ENCODE data around the gene CD300LB.
"Not testable (repeated sequence)": the region's sequence is repeated elsewhere in the genome, so short reads cannot be mapped to it uniquely, and the experiment has no call there.

Gene CD300LB

GRCh38 chr17:74531231-74531761 is at the start of gene CD300LB:
CD300LB (minus strand) TSS chr17:74531475; CDS start chr17:74531350, 125 bp downstream.
- no peak for DNase-seq

- no peak for DNase-seq
Measured at GRCh38 chr17:74579900-74580299, 48.6 kb upstream of the CD300LB start.

- no peak for DNase-seq
Measured at GRCh38 chr17:74578979-74579378, 47.7 kb upstream of the CD300LB start.

- no peak for DNase-seq
Measured at GRCh38 chr17:74574489-74575142, 43.3 kb upstream of the CD300LB start.

- DNase-seq, result not testable (repeated sequence)
Measured at GRCh38 chr17:74573635-74574034, 42.4 kb upstream of the CD300LB start.

GRCh38 chr17:74573169-74573568 is 41.9 kb upstream of the CD300LB start:
- DNase-seq, result no peak

- DNase-seq, result no peak
Measured at GRCh38 chr17:74571621-74572270, 40.5 kb upstream of the CD300LB start.

- no peak for DNase-seq
Measured at GRCh38 chr17:74569020-74570003, 38.0 kb upstream of the CD300LB start.

- DNase-seq, result no peak
Measured at GRCh38 chr17:74568106-74568873, 37.0 kb upstream of the CD300LB start.

- DNase-seq, result no peak
Measured at GRCh38 chr17:74567397-74567796, 36.1 kb upstream of the CD300LB start, which contains the start of gene CD300H. CD300H (minus strand) TSS chr17:74567509.

- DNase-seq, result no peak
Measured at GRCh38 chr17:74566132-74566753, 35.0 kb upstream of the CD300LB start.

GRCh38 chr17:74565126-74565525 is 33.9 kb upstream of the CD300LB start:
- no peak for DNase-seq

GRCh38 chr17:74563358-74563757 is 32.1 kb upstream of the CD300LB start:
- no peak for DNase-seq

GRCh38 chr17:74561586-74561985 is 30.3 kb upstream of the CD300LB start:
- DNase-seq, result no peak

GRCh38 chr17:74558882-74559519 is 27.7 kb upstream of the CD300LB start:
- DNase-seq, result no peak

- DNase-seq, result not testable (repeated sequence)
Measured at GRCh38 chr17:74558402-74558801, 27.1 kb upstream of the CD300LB start.

GRCh38 chr17:74555427-74555940 is 24.2 kb upstream of the CD300LB start:
- no peak for DNase-seq

GRCh38 chr17:74554909-74555308 is 23.6 kb upstream of the CD300LB start:
- no peak for DNase-seq

GRCh38 chr17:74552037-74552436 is 20.8 kb upstream of the CD300LB start:
- DNase-seq, result no peak

GRCh38 chr17:74550602-74551001 is 19.3 kb upstream of the CD300LB start:
- DNase-seq, result no peak

GRCh38 chr17:74549343-74549742 is 18.1 kb upstream of the CD300LB start:
- DNase-seq, result no peak

Measured in stimulated activated CD4-positive, alpha-beta T cell treated with anti-CD3 and anti-CD28 coated beads, Interleukin-4, amount 100 ng/mL, for 4 hours (primary cell).